Activated effector memory CD4-positive, alpha-beta T cell treated with Interleukin-2 at 50 U/mL for 16 hours (primary cell): ENCODE measurements around the gene PRKCG.

ENCODE experiments used
- DNase-seq: peaks from one replicate; pipeline ENCODE4 v3.0.0-alpha.2; 2020

Gene PRKCG

GRCh38 chr19:53900191-53900860 is 18.3 kb downstream of the PRKCG start:
- DNase-seq, result no peak

- no peak for DNase-seq
Measured at GRCh38 chr19:53903055-53903680, 21.2 kb downstream of the PRKCG start.

GRCh38 chr19:53904909-53905308 is 22.9 kb downstream of the PRKCG start:
- DNase-seq, result no peak

GRCh38 chr19:53905787-53906186 is 23.8 kb downstream of the PRKCG start:
- no peak for DNase-seq

GRCh38 chr19:53906211-53907192 is 24.5 kb downstream of the PRKCG start:
- DNase-seq, result peak; percentile 42

GRCh38 chr19:53907193-53907581 is 25.2 kb downstream of the PRKCG start:
- DNase-seq, result no peak

GRCh38 chr19:53907690-53908089 is 25.7 kb downstream of the PRKCG start:
- DNase-seq, result no peak

GRCh38 chr19:53908106-53908934 is 26.3 kb downstream of the PRKCG start:
- peak; percentile 3 for DNase-seq

GRCh38 chr19:53908935-53909415 is 27.0 kb downstream of the PRKCG start, which contains the start of gene CACNG7:
Gene CACNG7, plus strand, starts transcription at chr19:53909278. Its CDS starts 3,554 bp downstream, at chr19:53912832.
- DNase-seq, result no peak

GRCh38 chr19:53909471-53910169 is 27.6 kb downstream of the PRKCG start:
- no peak for DNase-seq

- no peak for DNase-seq
Measured at GRCh38 chr19:53910170-53910518, 28.1 kb downstream of the PRKCG start.

GRCh38 chr19:53912653-53913052 is 30.7 kb downstream of the PRKCG start:
- no peak for DNase-seq

GRCh38 chr19:53915000-53915399 is 33.0 kb downstream of the PRKCG start:
- DNase-seq, result no peak

GRCh38 chr19:53916004-53916403 is 34.0 kb downstream of the PRKCG start:
- no peak for DNase-seq

- DNase-seq, result no peak
Measured at GRCh38 chr19:53917356-53917755, 35.4 kb downstream of the PRKCG start.

GRCh38 chr19:53927739-53928138 is 45.7 kb downstream of the PRKCG start:
- no peak for DNase-seq

GRCh38 chr19:53936029-53936428 is 54.0 kb downstream of the PRKCG start:
- no peak for DNase-seq

GRCh38 chr19:53942001-53942786 is 60.2 kb downstream of the PRKCG start:
- no peak for DNase-seq

- no peak for DNase-seq
Measured at GRCh38 chr19:53944416-53944815, 62.4 kb downstream of the PRKCG start.

- no peak for DNase-seq
Measured at GRCh38 chr19:53944933-53945332, 62.9 kb downstream of the PRKCG start.

GRCh38 chr19:53945441-53945840 is 63.4 kb downstream of the PRKCG start:
- no peak for DNase-seq
